Middle frontal gyrus (tissue), 1 donor: ENCODE measurements around the gene ZNF599.
A peak's percentile ranks its signal among the peaks of the same experiment; 100 is the strongest.
"Not testable (repeated sequence)": the region's sequence is repeated elsewhere in the genome, so short reads cannot be mapped to it uniquely, and the experiment has no call there.

Experiments
- DNase-seq: peaks from one replicate; pipeline ENCODE4 v3.0.0-alpha.2; 2015; ENCODE audit warnings: low spot score; ENCODE audit errors: extremely low spot score

Gene ZNF599

GRCh38 chr19:34772697-34773554, at the start of gene ZNF599:
Gene ZNF599 (minus strand): TSS chr19:34773215. CDS start chr19:34772841, 374 bp downstream.
- peak; percentile 70 for DNase-seq

- no peak for DNase-seq
Measured at GRCh38 chr19:34818270-34818669, 45.3 kb upstream of the ZNF599 start.

GRCh38 chr19:34816708-34817107, 43.7 kb upstream of the ZNF599 start:
- no peak for DNase-seq

GRCh38 chr19:34808566-34808965, 35.6 kb upstream of the ZNF599 start:
- no peak for DNase-seq

GRCh38 chr19:34806976-34807860, 34.2 kb upstream of the ZNF599 start:
- no peak for DNase-seq

GRCh38 chr19:34804115-34804514, 31.1 kb upstream of the ZNF599 start:
- no peak for DNase-seq

GRCh38 chr19:34796953-34797352, 23.9 kb upstream of the ZNF599 start:
- not testable (repeated sequence) for DNase-seq

GRCh38 chr19:34794066-34794960, 21.3 kb upstream of the ZNF599 start:
- DNase-seq: no peak

- no peak for DNase-seq
Measured at GRCh38 chr19:34793565-34793964, 20.6 kb upstream of the ZNF599 start.

GRCh38 chr19:34788074-34788473, 15.1 kb upstream of the ZNF599 start:
- no peak for DNase-seq

- DNase-seq: no peak
Measured at GRCh38 chr19:34787059-34787824, 14.2 kb upstream of the ZNF599 start.

GRCh38 chr19:34786236-34786635, 13.2 kb upstream of the ZNF599 start:
- DNase-seq: no peak

- no peak for DNase-seq
Measured at GRCh38 chr19:34779652-34780051, 6.6 kb upstream of the ZNF599 start.

GRCh38 chr19:34778342-34778741, 5.3 kb upstream of the ZNF599 start:
- no peak for DNase-seq

GRCh38 chr19:34774857-34775256, 1.8 kb upstream of the ZNF599 start:
- no peak for DNase-seq

GRCh38 chr19:34773555-34773864, 495 bp upstream of the ZNF599 start:
- DNase-seq: no peak

GRCh38 chr19:34767951-34768350, 5.1 kb downstream of the ZNF599 start:
- DNase-seq: no peak

- DNase-seq: no peak
Measured at GRCh38 chr19:34766386-34766785, 6.6 kb downstream of the ZNF599 start.

- DNase-seq: no peak
Measured at GRCh38 chr19:34759218-34759917, 13.6 kb downstream of the ZNF599 start.

GRCh38 chr19:34757441-34757840, 15.6 kb downstream of the ZNF599 start:
- no peak for DNase-seq
